GM21619 (cell line): ENCODE measurements around the gene LIN54.
"Not testable (repeated sequence)": the region's sequence is repeated elsewhere in the genome, so short reads cannot be mapped to it uniquely, and the experiment has no call there.

Experiments used
- ATAC-seq: cut with Tn5 transposase; IDR thresholded peaks from one replicate; pipeline ENCODE4 v1.9.1; 2021; ENCODE audit not compliant: unreplicated experiment

LIN54 gene

GRCh38 chr4:82951196-82951595 is 59.4 kb downstream of the LIN54 start:
- ATAC-seq, result no peak

GRCh38 chr4:82948647-82949204 is 61.9 kb downstream of the LIN54 start:
- ATAC-seq, result no peak

DNA sequence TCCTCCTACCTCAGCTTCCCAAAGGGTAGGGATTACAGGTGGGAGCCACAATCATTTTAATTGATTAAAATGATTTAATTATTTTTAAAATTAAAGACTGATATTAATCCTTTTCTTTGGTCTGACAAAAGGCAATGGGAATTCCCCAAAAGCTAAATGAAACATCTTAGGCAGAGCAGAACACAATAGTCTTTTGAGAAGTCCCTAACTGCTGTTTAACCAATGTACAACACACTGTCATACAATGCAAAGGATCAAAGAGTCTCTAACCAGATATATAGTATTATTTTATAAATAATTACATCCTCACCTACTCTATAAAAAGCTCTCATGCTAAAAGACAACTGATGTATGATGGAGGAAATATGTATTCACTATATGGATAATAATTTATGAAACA is 63.1 kb downstream of the LIN54 start:
- no peak for ATAC-seq

- ATAC-seq, result no peak
These were observed 71.2 kb downstream of the LIN54 start for GRCh38 chr4:82939414-82939813.

- no peak for ATAC-seq
These were observed 76.2 kb downstream of the LIN54 start for GRCh38 chr4:82934441-82934840.

DNA sequence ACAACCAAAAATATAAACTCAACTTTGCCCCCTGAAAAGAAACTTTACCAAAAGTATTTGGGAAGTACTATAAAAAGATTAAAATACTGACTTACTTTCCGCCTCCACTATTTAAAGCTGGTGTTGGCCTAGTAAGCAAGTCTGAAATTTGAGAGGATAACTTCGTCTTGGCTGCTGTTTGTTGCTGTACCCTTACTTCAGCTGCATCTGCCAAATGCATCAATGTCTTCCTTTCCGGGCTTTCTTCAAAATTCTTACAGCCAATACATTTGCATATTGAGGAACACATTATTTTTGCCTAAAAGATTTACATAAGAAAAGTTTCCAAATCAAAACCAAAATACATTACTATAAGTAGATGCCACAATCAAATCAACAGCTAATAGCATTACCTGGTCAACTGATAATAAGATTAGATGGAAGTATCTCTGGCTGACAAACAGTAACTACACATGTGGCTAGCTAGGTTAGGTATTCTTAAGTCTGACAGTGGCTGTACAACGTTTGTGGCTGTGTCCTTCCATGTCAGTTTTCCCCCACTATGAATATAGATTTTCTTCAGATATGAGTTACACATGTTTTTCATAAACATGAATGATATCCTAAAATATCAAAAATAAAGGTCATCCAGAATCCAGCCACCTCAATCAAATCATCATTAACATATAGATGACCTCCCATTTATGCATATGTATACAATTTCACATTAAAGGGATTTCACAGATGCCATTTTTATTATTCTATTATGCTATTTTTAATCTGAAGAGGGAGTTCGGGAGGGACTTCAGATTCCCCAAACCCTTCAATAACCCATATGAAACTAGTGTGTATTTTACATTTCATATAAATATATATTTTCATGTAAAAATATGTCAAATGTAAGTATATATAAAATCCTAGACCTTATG is 79.5 kb downstream of the LIN54 start:
- ATAC-seq, result no peak

- no peak for ATAC-seq
These were observed 88.8 kb downstream of the LIN54 start for GRCh38 chr4:82921795-82922194.

GRCh38 chr4:82919386-82919785 is 91.2 kb downstream of the LIN54 start:
- ATAC-seq, result no peak

DNA sequence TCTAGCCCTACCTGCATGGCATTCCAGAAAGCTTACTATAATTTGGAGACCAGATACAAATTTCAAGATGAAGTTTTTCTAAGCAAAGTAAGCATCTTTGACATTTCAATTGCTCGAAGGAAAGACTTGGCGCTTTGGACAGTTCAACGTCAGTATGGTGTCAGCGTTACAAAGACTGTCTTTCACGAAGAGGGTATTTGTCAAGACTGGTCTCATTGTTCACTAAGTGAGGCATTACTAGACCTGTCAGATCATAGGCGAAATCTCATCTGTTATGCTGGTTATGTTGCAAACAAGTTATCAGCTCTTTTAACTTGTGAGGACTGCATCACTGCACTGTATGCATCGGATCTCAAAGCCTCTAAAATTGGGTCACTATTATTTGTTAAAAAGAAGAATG is 92.5 kb downstream of the LIN54 start:
- ATAC-seq, result no peak

- ATAC-seq, result not testable (repeated sequence)
These were observed 96.7 kb downstream of the LIN54 start for GRCh38 chr4:82913968-82914367.

DNA sequence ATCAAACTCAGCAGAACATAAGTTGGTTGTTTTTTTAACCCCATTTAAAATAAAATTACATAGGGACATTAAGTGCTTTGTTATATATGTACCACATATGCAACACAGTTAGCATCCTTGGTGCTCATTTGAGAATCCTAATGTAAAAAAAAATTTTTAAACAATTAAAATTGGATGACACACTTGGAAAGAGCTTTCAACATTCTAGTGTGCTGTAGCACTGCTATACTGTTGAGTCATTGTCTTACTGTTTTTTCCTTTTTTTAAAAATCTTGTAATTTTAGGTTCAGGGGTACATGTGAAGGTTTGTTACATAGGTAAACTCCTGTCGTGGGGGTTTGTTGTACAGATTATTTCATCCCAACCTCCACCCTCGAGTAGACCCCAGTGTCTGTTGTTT is 97.3 kb downstream of the LIN54 start:
- no peak for ATAC-seq

DNA sequence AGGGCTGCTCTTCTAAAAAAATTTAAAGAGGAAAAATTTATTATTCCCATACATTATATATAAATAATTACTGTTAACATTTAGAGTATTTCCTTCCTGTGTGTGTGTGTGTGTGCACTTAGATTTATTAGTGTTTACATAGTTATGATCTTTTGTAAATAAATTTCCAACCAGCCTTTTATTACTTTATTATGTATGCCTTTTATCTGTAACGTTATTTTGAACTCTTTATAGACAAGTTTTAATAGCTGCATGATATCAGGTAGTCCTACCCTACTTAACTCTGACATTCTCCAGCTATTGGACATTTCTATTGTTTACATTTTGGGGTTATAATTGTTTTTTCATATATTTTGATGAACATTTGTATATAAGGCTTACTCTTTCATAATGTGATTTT is 101.3 kb downstream of the LIN54 start:
- ATAC-seq, result no peak

- peak; percentile 56 for ATAC-seq
These were observed 104.2 kb downstream of the LIN54 start for GRCh38 chr4:82906469-82906868.

GRCh38 chr4:82905205-82905604 is 105.4 kb downstream of the LIN54 start:
- peak; percentile 46 for ATAC-seq

DNA sequence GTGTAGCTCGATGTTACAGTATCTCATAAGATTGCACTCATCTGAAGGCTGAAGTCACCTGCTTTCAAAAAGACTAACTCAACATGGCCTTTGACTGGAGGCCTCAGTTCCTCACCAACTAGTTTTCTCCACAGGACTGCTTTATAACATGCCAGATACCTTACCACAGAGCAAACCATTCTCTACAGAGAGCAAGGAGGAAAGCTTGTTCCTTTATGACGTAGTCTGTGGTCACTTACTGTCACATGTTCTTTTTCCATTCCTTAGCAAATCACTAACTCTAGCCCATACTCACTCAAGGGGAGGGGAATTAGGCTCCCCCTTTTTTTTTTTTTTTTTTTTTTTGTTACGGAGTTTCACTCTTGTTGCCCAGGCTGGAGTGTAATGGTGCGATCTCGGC is 106.9 kb downstream of the LIN54 start:
- ATAC-seq, result no peak

DNA sequence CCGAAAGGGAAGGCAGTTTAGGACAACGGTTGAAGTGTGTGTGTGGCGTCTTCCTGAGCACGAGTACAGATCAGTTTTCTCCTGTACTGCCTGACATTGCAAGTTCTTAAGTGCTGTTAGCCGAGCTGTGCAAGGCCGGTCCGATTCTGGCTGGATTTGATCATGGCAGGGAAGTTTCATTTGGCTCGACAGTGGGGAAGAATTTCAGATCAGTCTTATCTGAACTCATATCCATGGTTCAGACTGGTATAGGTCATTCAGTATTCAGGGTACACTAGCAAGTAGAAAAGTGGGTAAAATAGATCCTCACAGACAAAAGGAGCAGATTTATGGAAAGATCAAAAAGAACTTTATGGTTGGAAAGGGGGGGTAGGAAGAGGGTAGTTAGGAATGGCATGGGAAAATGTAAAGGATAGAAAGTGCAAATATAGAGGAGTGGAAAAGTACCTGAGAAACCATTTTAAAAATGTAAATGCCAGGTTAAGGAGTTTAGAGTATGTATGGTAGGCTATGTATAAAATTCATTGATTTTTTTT is 109.4 kb downstream of the LIN54 start:
- no peak for ATAC-seq

DNA sequence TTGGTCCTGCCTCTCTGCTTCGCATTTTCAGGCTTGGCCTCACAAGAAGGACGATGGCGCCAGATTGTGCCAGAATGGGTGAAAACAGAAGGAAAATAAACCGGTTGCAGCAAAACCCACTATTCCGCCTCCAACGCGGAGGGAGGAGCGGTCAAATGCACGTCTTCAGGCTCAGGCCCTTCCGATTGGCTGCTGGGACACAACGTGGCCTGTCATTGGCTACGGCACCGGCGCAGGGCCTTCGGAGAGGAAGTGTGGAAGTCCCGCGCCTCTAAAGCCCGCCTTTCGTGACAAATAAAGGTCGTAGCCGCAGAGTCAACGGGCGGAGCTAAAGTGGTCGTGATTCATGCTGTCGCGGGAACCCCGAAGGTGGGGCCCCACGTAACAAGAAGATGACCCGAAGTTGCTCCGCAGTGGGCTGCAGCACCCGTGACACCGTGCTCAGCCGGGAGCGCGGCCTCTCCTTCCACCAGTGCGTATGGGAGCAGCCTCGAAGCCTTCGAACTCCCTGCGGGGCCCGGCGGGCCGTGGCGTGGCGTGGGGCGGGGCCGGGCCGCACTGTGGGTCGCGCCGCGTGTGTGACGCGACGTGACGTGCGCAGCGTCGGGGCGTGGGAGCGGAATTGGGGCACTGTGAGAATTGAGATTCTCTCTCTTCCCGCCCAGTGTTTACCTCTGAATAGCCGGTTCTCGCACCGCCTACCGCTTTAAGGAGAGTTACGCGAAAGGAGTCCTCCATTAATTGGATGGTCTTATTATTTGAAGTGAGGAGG is 110.0 kb downstream of the LIN54 start, which contains the start of gene THAP9:
Gene THAP9, plus strand, starts transcription at position 325 of the 772 bp plus-strand sequence. Its CDS starts 68 bp downstream, at position 393.
- peak; percentile 89 for ATAC-seq

DNA sequence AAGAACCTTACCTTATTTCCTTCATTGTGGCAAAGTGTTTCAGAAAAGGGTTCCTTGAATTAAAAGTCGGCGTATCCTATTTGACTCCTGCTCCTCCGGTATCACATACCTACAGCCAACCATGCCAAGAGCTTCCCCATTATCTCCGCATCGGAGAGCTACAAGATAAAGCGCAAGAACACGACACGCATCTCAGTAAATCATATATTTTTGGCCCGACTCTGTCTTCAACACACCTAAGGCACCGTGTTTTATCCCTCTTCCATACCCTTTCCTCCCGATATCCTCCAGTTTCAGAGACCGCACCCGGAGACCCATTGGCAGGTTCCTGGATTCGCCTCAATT is 110.6 kb downstream of the LIN54 start:
- ATAC-seq, result peak; percentile 3

DNA sequence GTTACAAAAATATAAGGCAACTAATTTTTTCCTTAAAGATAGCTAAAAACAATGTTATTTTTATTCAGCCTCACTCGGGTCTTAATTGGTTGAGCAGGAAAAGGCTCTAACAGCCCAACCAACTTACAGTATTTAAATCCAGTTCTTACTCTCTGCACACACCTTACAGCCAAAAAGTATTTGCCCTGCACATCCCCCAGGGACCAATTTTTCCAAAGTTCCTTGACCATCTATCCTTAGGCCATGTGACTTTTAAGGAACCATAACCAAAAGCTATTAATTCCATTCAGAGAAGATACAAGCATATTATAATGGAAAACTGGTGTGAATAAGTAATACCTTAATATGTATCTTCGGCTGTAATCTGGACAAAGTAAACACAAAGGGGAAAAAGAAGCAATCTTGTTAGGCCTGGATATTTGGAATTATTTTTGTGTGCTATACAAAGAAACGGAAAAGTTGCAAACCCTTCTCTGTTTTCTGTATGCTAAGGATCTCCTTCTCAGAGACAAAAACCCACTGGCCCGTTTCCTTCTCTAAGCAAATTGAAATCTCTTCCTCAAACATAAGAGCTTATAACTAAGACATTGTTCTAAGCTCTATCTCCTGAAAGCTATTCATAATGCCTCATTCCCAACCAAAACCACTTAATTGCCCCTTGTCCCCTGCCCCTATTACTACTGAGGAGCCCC is 111.1 kb downstream of the LIN54 start:
- ATAC-seq, result no peak

DNA sequence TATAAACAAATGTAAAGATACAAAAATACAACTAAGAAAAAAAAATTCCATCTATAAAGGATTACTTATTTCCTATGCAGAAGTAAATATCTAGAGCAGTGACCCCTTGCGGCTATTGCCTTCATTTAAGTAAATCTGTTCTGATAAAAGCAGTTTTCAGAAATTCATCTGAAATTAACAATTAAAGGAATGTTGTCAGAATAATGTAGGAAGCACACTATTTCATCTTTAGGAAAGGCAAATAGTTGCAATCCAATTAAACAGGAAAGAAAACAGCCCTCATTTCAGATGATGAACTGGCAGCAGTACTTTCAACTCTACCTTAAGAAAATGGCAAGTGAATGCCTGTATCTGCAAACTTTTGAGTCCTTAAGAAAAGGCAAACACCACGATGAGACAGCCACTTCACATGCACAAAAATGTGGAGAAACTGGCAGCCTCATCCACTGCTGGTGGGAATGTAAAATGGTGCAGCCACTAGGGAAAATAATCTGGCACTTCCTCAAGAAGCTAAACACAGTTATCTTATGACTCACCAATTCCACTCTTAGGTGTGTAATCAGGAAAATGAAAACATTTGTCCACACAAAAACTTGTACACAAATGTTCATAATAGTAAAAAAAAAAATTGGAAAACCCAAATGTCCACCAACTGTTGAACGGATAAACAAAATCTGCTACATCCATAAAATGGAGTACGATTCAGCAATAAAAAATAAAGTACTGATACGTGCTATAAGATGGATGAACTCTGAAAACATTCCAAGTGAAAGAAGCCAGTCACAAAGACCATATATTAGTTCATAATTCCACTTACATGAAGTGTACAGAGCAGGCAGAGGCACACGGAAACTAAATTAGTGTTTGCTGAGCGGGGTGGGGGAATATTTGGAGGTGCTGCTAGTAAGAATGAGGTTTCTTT is 112.0 kb downstream of the LIN54 start:
- ATAC-seq, result no peak
